K562 (cell line): Measurements from ENCODE around the gene PPIL1. TPM values are rescaled to one million over a fixed set of nuclear protein-coding genes. Genes with fewer than 3 reads are reported as not detected.

Experiments used
- ATF1 ChIP-seq, 2 experiments: fragments of 450-650 bp in 1 of 2; IDR thresholded peaks; 2 replicates each; pipeline ENCODE4 v1.6.1; 2016; ENCODE audit warnings: missing compliant biosample characterization in 1 of 2, missing genetic modification characterization in 1 of 2
- ATF3 ChIP-seq, 2 experiments: fragments of 450-650 bp in 1 of 2; sonication (generic) in 1 of 2; formaldehyde crosslinking in 1 of 2; IDR thresholded peaks in 1 of 2; conservative IDR thresholded peaks in 1 of 2; 2 replicates each; pipeline versions ENCODE4 v1.6.1 to v1.8.1; 2016 to 2023; ENCODE audit warnings: mild to moderate bottlenecking in 2 of 2, moderate library complexity in 2 of 2, inconsistent platforms in 1 of 2, missing genetic modification reagents in 1 of 2
- CHD1 ChIP-seq: fragments of 200-600 bp; sonication (generic); IDR thresholded peaks from one replicate; pipeline ENCODE4 v1.6.1; 2012; ENCODE audit warnings: mild to moderate bottlenecking, moderate library complexity, low read length, inconsistent platforms
- EHMT2 ChIP-seq: fragments of 450-650 bp; IDR thresholded peaks from 2 replicates; pipeline ENCODE4 v1.6.1; 2018; ENCODE audit warnings: antibody characterized with exemption
- ETV1 ChIP-seq: fragments of 450-650 bp; conservative IDR thresholded peaks from 2 replicates; pipeline ENCODE4 v1.6.1; 2016; ENCODE audit warnings: missing genetic modification characterization, control low read depth, low read depth, missing compliant biosample characterization
- HEY1 ChIP-seq: fragments of 250-450 bp; sonication (Bioruptor Pico); IDR thresholded peaks from 2 replicates; pipeline ENCODE4 v1.5.0; 2020; ENCODE audit warnings: mild to moderate bottlenecking, moderate library complexity, borderline replicate concordance
- HMBOX1 ChIP-seq: sonication (generic); IDR thresholded peaks from 2 replicates; pipeline ENCODE4 v1.6.1; 2016
- LEF1 ChIP-seq: fragments of 450-650 bp; IDR thresholded peaks from 2 replicates; pipeline ENCODE4 v1.6.1; 2016; ENCODE audit warnings: mild to moderate bottlenecking
- MECOM ChIP-seq: fragments of 250-450 bp; sonication (Bioruptor Pico); IDR thresholded peaks from 2 replicates; pipeline ENCODE4 v1.8.0; 2022; ENCODE audit warnings: inconsistent platforms
- NELFE ChIP-seq: IDR thresholded peaks from 2 replicates; pipeline ENCODE4 v1.6.1; 2011; ENCODE audit warnings: mild to moderate bottlenecking; ENCODE audit not compliant: insufficient read depth, insufficient read length
- POLR2AphosphoS5 ChIP-seq: IDR thresholded peaks from 2 replicates; pipeline ENCODE4 v1.6.1; 2011; ENCODE audit warnings: mild to moderate bottlenecking, low read depth, low read length, moderate library complexity; ENCODE audit not compliant: control insufficient read depth, insufficient read depth
- POLR2B ChIP-seq: fragments of 450-650 bp; IDR thresholded peaks from 2 replicates; pipeline ENCODE4 v1.6.1; 2018; ENCODE audit warnings: low read depth; ENCODE audit not compliant: partially characterized antibody
- SP1 ChIP-seq: sonication (generic); formaldehyde crosslinking; IDR thresholded peaks from 2 replicates; pipeline ENCODE4 v1.8.1; 2022; ENCODE audit warnings: mild to moderate bottlenecking, missing genetic modification reagents
- TBP ChIP-seq: optimal IDR thresholded peaks from 2 replicates; pipeline ENCODE3; 2011; ENCODE audit warnings: low read depth, low read length, improper control_type of control experiment
- TGIF2 ChIP-seq: sonication (generic); formaldehyde crosslinking; IDR thresholded peaks from 2 replicates; pipeline ENCODE4 v1.8.1; 2022; ENCODE audit warnings: mild to moderate bottlenecking, missing genetic modification reagents, moderate library complexity
- polyA plus RNA-seq, 8 experiments: library from polyadenylated mRNA; depleted of rRNA in 4 of 8; stranded (reverse) in 5 of 8; unstranded in 3 of 8; fragments of >200 nt; fragmentation: Nextera tagmentation in 2 of 8; fragmentation: Illumina TruSeq in 1 of 8; extraction: Ambion mirVana in 2 of 8; extraction: Trizol in 1 of 8; gene quantifications; 2 replicates each; pipeline versions ENCODE4 v1.2.1 to v1.2.3, GENCODE V29; 2011 to 2014; ENCODE audit warnings: inconsistent platforms in 1 of 8, missing spikeins in 1 of 8
- total RNA-seq, 7 experiments: library from RNA; depleted of rRNA in 6 of 7; stranded (reverse); fragments of >200 nt in 6 of 7; fragmentation: Illumina TruSeq in 2 of 7; extraction: Trizol in 2 of 7; gene quantifications; 2 replicates each; pipeline versions ENCODE4 v1.2.1 to v1.2.3, GENCODE V29; 2011 to 2021; ENCODE audit warnings: low replicate concordance in 1 of 7
- TF ChIP-seq, protein P1 (sequence below): fragments of 250-450 bp; sonication (Bioruptor Pico); IDR thresholded peaks from 2 replicates; pipeline ENCODE4 v1.8.0; 2021; ENCODE audit warnings: moderate library complexity, mild to moderate bottlenecking, inconsistent platforms
- TF ChIP-seq, protein P2 (sequence below), 2 experiments: fragments of 450-650 bp; IDR thresholded peaks; 2 replicates each; pipeline ENCODE4 v1.6.1; 2018; ENCODE audit warnings: mild to moderate bottlenecking in 2 of 2, low read depth in 1 of 2; ENCODE audit not compliant: partially characterized antibody in 2 of 2

PPIL1 gene
- total and polyA plus RNA-seq, 9 of the 15 experiments (the other 6 are each of a cell fraction or from before 2014, with no cell fraction given): 65.8 to 205 (median 130) TPM

DNA sequence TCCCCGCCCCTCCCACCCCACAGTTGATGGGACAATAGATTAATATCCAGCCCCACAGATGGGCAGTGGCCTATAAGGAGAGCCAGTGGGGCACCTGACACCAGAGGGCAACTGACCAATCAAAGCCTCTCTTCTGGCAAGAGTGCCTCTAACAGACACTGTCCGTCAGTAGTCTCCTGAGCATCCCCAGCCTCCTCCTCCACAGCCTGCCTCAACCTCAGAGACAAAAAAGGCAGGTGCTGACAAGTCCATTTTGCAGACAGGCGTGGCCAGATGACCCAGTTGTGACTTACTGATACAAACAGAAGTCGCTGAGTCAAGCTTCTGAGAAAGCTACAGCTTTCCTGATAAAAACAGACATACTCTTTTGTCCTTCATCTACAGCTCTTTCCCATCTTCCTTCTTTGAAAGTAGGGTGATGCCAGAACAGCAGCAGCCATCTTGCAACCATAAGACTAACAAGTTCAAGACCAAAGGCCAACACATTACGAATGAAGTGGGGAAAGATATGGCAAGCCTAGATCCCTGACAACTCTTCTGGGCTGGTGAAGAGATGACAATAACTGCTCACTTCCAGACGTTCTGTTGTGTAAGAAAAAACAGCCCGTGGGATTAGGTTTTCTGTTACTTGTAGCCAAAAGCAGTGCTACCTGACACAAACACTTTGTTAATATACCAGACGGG lies 12.3 kb downstream of the PPIL1 start (continued):
- peak; percentile 56; the same call in 1 of the 2 replicates for TF ChIP-seq ATF3 (IDR thresholded peaks at IDR 0.05)
- TF ChIP-seq ATF3 (CRISPR knock-in tag; conservative IDR thresholded peaks at IDR 0.05): no peak
- TF ChIP-seq ATF1 (CRISPR knock-in tag; IDR thresholded peaks at IDR 0.05): no peak
- peak; percentile 68 for TF ChIP-seq ATF1 (tag; IDR thresholded peaks at IDR 0.05)
- peak; percentile 85 for TF ChIP-seq CHD1
- TF ChIP-seq EHMT2: peak; percentile 80
- peak; percentile 67 for TF ChIP-seq SP1 (CRISPR knock-in tag)
- TF ChIP-seq POLR2B: no peak
- TF ChIP-seq HMBOX1: peak; percentile 67
- TF ChIP-seq, protein P1, sequence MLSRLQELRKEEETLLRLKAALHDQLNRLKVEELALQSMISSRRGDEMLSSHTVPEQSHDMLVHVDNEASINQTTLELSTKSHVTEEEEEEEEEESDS (CRISPR knock-in tag): no peak
- no peak for TF ChIP-seq TGIF2 (CRISPR knock-in tag)
- no peak for TF ChIP-seq NELFE
- peak; percentile 97 for TF ChIP-seq MECOM (CRISPR knock-in tag)
- TF ChIP-seq TBP: peak; percentile 68
- TF ChIP-seq, protein P2, sequence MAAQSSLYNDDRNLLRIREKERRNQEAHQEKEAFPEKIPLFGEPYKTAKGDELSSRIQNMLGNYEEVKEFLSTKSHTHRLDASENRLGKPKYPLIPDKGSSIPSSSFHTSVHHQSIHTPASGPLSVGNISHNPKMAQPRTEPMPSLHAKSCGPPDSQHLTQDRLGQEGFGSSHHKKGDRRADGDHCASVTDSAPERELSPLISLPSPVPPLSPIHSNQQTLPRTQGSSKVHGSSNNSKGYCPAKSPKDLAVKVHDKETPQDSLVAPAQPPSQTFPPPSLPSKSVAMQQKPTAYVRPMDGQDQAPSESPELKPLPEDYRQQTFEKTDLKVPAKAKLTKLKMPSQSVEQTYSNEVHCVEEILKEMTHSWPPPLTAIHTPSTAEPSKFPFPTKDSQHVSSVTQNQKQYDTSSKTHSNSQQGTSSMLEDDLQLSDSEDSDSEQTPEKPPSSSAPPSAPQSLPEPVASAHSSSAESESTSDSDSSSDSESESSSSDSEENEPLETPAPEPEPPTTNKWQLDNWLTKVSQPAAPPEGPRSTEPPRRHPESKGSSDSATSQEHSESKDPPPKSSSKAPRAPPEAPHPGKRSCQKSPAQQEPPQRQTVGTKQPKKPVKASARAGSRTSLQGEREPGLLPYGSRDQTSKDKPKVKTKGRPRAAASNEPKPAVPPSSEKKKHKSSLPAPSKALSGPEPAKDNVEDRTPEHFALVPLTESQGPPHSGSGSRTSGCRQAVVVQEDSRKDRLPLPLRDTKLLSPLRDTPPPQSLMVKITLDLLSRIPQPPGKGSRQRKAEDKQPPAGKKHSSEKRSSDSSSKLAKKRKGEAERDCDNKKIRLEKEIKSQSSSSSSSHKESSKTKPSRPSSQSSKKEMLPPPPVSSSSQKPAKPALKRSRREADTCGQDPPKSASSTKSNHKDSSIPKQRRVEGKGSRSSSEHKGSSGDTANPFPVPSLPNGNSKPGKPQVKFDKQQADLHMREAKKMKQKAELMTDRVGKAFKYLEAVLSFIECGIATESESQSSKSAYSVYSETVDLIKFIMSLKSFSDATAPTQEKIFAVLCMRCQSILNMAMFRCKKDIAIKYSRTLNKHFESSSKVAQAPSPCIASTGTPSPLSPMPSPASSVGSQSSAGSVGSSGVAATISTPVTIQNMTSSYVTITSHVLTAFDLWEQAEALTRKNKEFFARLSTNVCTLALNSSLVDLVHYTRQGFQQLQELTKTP (IDR thresholded peaks at IDR 0.05; ENCODE audit: low read depth in 1 of 2, partially characterized antibody in 2 of 2): peak in 1 of 2 experiments; percentile 57
- TF ChIP-seq HEY1 (CRISPR knock-in tag): no peak
- peak; percentile 88 for TF ChIP-seq LEF1
- peak; percentile 85 for TF ChIP-seq POLR2AphosphoS5
- TF ChIP-seq ETV1 (tag): peak; percentile 48
